GM19023 (cell line): ENCODE measurements around the gene TUBB2A.
"Not testable (repeated sequence)": the region's sequence is repeated elsewhere in the genome, so short reads cannot be mapped to it uniquely, and the experiment has no call there.

Experiments
- ATAC-seq: cut with Tn5 transposase; IDR thresholded peaks from one replicate; pipeline ENCODE4 v1.9.1; 2021; ENCODE audit warnings: mild to moderate bottlenecking, moderate library complexity; ENCODE audit not compliant: unreplicated experiment

Gene TUBB2A

GRCh38 chr6:3157131-3157933, at the start of gene TUBB2A:
TUBB2A (minus strand) TSS chr6:3157544; CDS start chr6:3157463, 81 bp downstream.
- ATAC-seq = peak; percentile 88

- no peak for ATAC-seq
These were observed 49.1 kb upstream of the TUBB2A start for GRCh38 chr6:3206339-3207015.

GRCh38 chr6:3205913-3206312, 48.6 kb upstream of the TUBB2A start:
- ATAC-seq = no peak

- ATAC-seq = no peak
These were observed 47.6 kb upstream of the TUBB2A start for GRCh38 chr6:3204921-3205320.

- ATAC-seq = no peak
These were observed 45.8 kb upstream of the TUBB2A start for GRCh38 chr6:3202999-3203696.

GRCh38 chr6:3201388-3201787, 44.0 kb upstream of the TUBB2A start:
- no peak for ATAC-seq

- no peak for ATAC-seq
These were observed 43.3 kb upstream of the TUBB2A start for GRCh38 chr6:3200682-3201081.

GRCh38 chr6:3199382-3199781, 42.0 kb upstream of the TUBB2A start:
- no peak for ATAC-seq

- ATAC-seq = not testable (repeated sequence)
These were observed 40.4 kb upstream of the TUBB2A start for GRCh38 chr6:3197734-3198133.

GRCh38 chr6:3196770-3197169, 39.4 kb upstream of the TUBB2A start:
- no peak for ATAC-seq

GRCh38 chr6:3195695-3196497, 38.6 kb upstream of the TUBB2A start:
- ATAC-seq = no peak

- ATAC-seq = no peak
These were observed 38.0 kb upstream of the TUBB2A start for GRCh38 chr6:3195420-3195694.

GRCh38 chr6:3194535-3195419, 37.4 kb upstream of the TUBB2A start:
- ATAC-seq = no peak

- ATAC-seq = no peak
These were observed 35.9 kb upstream of the TUBB2A start for GRCh38 chr6:3193102-3193849.

GRCh38 chr6:3190779-3191178, 33.4 kb upstream of the TUBB2A start:
- ATAC-seq = no peak

- ATAC-seq = no peak
These were observed 32.7 kb upstream of the TUBB2A start for GRCh38 chr6:3190056-3190455.

GRCh38 chr6:3189192-3189591, 31.8 kb upstream of the TUBB2A start:
- ATAC-seq = not testable (repeated sequence)

- ATAC-seq = no peak
These were observed 30.9 kb upstream of the TUBB2A start for GRCh38 chr6:3188262-3188661.

GRCh38 chr6:3186974-3187382, 29.6 kb upstream of the TUBB2A start:
- no peak for ATAC-seq
